HG02981 (cell line): ENCODE measurements around the gene OR5A2.
"Not testable (repeated sequence)": the region's sequence is repeated elsewhere in the genome, so short reads cannot be mapped to it uniquely, and the experiment has no call there.

Experiments used
- ATAC-seq: cut with Tn5 transposase; IDR thresholded peaks from one replicate; pipeline ENCODE4 v1.9.1; 2021; ENCODE audit warnings: mild to moderate bottlenecking, moderate library complexity; ENCODE audit not compliant: unreplicated experiment

Gene OR5A2

DNA sequence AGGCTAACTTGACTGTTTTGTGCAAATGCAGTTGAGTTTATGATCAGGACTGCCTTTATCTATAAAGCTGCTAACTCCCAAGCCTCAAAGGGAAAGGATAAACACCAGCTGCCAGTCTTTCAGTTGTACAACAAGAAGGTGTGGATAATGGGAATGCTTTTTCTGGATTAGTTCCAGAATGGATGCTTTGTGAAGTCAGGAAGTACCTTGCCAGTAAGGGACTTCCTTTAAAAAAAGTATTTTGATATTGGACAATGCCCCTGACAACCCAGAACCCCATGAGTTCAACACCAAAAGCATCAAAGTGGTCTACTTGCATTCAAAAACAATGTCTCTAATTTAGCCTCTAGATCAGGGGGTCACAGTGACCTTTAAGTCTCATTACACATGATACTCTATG, 32.0 kb downstream of the OR5A2 start:
- ATAC-seq: no peak

DNA sequence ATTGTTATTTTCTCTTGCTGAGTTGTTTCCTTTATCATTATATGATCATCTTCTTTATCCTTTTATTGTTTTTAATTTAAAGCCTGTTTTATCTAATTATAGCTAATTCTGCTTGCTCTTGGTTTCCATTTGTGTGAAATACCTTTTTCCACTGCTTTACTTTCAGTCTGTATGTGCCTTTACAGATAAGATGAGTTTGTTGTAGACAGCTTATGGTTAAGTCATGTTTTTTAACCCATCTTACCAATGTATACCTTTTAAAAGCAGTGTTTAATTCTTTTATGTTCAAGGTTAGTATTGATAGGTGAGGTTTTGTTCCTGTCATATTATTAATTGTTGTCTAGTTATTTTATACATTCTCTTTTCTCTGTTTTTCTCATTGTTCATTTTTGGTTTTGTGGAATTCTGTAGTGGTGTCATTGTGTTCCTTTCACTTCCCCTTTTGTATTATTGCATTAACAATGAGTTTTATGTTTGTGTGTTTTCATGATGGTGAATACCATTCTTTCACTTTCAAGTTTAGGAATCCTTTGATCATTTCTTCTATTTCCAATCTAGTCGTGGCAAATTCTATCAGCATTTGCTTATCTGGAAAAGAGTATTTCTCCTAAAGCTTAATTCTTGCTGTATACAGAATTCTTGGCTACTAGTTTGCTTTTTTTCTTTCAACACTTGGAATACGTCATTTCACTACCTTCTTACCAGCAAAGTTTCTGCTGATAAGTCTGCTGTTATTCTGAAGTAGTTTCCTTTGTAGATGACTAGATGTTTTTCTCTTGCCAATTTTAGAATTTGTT, 45.8 kb downstream of the OR5A2 start:
- ATAC-seq: peak; percentile 87

DNA sequence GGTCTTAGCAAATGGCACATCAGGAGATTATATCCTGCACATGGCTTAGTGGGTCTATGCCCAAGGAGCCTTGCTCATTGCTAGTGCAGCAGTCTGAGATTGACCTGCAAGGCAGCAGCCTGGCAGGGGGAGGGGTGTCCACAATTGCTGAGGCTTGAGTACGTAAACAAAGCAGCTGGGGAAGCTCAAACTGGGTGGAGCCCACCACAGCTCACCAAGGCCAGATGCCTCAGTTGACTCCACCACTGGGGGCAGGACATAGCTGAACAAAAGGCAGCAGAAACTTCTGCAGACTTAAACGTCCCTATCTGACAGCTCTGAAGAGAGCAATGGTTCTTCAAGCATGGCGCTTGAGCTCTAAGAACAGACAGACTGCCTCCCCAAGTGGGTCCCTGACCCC, 53.9 kb downstream of the OR5A2 start:
- not testable (repeated sequence) for ATAC-seq

DNA sequence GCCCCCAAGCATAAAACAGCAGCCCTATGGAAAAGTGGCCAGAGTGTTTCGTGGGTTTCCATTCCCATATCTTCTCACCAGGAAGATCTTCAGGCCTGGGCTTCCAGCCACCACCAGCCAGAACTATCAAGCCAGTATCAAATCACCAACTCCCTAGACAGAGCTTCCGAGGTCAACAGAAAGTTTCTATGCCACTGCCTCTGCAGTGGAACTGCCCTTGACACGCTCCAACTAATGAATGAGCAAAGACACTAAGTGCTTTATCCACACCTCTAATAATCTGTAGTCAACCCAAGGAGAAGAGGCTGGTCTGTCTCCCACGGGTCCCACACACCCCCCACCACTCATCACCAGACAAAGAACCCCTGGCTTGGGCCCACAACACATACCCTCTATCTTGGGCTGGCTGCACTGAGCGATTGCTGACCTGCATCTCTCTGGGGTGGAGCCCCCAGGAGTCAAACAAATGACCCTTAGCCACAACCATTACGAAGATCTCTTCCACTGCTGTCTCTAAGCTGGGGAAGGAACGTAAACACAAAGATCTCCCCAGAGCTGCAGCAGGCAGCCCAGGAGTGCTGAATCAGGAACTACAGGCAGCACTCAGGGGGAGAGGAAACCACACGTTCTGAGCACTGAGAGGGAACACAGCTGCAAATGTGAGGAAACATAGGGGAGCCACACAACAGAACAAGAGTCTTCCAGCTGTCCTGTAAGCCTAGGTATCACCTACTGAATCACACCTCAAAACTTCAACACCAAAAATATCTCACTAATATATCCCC, 57.8 kb downstream of the OR5A2 start:
- no peak for ATAC-seq
